T-helper 9 cell (primary cell): ENCODE measurements around the gene BTG3.
A peak's percentile ranks its signal among the peaks of the same experiment; 100 is the strongest.

ENCODE experiments used
- DNase-seq: peaks from one replicate; pipeline ENCODE4 v3.0.0-alpha.2; 2020
- total RNA-seq, 2 donors: gene quantifications; one replicate each; lab custom pipeline; 2026; lab: John Stamatoyannopoulos, UW

The BTG3 gene, protein sequence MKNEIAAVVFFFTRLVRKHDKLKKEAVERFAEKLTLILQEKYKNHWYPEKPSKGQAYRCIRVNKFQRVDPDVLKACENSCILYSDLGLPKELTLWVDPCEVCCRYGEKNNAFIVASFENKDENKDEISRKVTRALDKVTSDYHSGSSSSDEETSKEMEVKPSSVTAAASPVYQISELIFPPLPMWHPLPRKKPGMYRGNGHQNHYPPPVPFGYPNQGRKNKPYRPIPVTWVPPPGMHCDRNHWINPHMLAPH
- total RNA-seq, result 23.6 to 88.6 reads per million in 2 donors

DNA sequence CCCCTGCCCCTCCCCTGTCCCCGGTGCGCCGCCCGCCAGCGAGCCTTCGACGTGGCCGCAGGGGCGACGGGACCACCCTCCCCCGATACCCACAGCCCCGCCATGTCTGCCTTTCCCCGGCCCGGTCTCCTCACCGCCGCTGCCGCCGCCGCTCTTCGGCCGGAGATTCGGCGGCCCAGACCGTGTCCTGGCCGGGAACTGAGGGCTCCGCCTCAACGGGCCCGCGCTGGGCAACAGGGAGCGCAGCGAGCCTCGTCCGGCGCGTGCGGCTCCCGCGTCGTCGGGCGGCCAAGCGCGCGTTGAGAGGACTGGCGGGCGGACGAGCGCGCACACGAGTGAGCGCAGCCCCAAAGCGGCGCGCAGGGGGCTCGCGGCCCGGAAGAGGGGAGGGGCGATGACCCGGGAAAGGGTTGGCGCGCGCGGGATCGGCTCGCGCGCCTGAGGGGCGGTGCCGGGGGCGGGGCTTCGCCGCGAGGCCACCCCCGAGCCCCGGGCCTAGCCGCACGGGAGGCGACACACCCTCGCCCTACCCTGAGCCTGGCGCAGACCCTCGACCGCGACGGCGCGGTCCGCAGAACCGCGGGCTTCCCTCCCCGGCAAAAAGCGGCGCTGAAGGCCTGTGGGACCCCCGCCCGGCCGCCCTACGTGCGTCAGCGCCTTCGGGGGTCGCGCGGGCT, at the start of gene BTG3:
Gene BTG3 (minus strand): TSS at position 337 of the 677 bp plus-strand sequence. CDS start 3,757 bp downstream, outside the sequence.
- peak; percentile 72 for DNase-seq

DNA sequence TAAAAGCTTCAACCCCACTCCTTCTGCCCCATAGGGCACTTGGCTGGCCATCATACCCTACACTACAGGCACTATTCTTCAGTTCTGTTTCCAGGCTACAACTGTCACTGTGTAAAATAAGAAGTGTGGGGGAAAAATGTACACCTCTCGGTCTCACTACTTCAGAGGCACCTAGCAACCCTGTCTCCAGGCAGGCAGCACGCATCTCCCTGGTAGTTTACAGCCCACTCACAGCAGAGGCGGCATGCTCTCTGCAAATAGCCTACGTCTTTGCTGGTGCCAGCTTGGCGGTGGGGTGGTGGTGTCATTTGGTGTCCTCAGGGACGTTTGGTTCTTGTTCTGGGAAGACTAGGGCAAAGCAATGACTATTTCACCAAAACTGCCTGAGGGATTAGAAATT, 48.2 kb upstream of the BTG3 start:
- DNase-seq, result no peak

DNA sequence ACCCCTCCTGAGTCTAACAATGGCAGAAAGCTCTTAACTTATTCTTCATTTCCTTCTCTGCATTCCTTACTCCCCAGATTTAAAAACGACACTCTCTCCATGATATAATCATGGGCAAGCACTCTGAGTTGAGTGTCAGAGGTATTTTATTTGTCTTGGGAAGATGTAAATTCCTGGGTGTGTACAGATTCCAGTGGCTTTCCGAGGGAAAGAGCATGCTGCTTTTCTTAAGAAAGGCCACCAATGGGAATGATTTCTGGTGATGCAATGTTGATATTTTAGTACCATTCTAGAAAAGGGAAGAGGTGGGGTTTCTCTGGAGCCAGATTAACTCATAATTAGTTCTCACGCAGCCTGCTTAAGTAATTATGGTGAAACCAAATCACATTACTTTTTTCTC, 47.8 kb upstream of the BTG3 start:
- no peak for DNase-seq

DNA sequence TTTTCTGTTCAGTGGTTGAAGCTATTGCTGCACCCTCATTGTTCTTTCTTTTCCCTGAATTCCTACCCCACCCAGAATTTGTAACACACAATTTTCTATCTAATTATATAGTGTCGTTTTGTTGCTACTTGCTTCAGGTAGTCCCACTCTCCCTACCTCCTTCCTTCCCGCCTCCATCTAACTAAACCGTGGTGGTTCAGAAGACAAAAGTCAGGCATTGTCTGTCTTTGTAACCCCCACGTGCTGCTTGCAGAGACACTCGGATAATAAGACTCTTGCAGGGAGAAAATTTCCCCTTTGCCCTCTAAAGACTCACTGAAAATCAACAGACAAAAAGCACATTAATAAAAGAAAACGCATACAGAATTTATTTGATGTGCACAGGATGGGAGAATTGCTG, 46.2 kb upstream of the BTG3 start:
- no peak for DNase-seq

DNA sequence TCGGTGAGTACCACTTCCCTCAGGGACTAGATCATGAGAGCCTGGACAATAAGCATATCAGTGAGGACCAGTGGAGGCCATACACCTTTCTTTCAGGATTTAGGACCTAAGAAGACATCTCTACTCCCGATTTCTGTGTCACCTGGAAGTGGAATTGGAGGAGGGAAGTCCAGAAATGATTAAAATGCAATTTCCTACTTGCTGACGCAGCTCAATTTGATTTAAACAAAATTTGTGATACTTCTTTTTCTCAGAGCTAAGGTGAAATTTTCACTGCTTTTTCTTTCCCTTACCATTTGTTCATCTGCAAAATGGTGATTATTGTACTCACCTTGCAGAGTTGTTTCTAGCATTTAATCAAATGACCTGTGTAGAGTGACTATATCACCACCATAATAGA, 38.8 kb upstream of the BTG3 start:
- no peak for DNase-seq

DNA sequence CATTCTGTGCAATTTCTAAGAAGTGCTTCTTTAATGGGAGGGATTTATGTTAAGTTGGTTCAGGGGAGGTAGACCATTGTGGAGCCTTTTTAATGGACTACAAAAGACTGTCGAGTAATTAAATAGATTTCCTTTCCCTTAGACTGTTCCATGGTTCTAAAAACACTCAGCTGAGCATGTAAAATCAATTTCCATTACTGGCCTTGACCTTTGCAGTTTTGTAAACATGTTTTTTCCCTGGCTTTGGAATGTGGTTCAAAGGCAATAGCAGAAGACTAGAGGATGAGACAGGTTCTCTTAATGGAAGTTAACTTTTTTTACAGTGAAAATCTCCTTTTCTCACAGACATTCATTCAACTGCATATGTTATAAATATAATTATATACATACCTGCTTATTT, 37.6 kb upstream of the BTG3 start:
- no peak for DNase-seq

DNA sequence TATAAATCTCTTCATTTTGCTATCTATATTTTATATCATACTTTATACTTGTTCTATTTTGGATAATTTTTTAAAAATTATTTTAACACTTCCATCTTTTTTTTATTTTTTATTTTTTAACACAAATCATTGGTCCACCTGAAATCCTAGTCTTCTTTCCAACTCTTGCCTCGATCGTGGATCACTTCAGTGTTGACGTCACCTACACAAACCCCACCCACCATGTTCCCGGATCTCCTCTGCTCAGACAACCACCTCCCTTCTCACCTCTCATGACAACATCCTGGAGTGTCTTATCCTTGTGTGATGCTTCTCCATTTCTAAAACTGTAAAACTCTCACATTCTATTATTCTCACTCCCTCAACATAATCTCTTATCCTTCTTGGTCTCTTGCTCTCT, 34.1 kb upstream of the BTG3 start:
- DNase-seq, result no peak

DNA sequence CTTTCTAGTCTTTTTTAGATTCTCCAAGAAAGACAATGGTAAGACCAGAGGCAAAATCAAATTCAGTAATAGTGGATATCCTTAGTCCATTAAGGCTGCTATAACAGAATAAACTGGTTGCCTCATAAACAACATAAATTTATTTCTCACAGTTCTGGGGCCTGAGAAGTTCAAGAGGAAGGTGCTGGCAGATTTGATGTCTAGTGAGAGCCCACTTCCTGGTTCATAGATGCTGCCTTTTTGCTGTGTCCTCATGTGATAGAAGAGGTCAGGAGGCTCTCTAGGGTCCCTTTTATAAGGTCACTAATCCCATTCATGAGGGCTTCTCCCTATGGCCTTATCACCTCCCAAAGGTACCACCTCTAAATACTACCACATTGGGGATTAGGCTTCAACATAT, 31.5 kb upstream of the BTG3 start:
- no peak for DNase-seq

DNA sequence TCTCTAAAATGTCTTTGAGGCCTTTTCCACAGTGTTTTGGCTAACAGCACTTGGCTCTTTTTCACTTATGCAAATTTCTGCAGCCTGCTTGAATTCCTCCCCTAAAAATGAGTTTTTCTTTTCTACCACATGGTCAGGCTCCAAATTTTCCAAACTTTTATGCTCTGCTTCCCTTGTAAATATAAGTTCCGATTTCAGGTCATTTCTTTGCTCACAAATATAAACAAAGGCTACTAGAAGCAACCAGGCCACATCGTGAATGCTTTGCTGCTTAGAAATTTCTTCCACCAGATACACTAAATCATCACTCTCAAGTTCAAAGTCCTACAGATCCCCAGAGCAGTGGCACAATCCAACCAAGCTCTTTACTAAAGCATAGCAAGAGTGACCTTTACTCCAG, 28.1 kb upstream of the BTG3 start:
- DNase-seq, result no peak

DNA sequence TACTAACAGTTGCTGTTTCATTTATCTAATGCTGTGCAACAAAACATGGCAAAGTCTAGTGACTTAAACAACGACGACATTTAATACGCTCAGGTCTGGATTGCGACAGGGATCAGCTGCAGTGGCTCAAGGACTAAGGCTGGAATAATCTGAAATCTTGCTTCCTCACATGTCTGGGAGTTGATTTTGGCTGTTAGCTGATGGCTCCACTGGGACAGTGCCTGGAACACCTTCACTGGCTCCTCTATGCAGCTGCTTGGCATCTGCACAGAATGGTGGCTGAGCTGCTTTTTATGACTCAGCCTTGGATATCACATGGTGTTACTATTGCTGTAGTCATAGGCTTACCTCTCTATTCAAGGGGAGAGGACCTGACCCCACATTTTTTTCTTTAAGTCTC, 24.0 kb upstream of the BTG3 start:
- no peak for DNase-seq

DNA sequence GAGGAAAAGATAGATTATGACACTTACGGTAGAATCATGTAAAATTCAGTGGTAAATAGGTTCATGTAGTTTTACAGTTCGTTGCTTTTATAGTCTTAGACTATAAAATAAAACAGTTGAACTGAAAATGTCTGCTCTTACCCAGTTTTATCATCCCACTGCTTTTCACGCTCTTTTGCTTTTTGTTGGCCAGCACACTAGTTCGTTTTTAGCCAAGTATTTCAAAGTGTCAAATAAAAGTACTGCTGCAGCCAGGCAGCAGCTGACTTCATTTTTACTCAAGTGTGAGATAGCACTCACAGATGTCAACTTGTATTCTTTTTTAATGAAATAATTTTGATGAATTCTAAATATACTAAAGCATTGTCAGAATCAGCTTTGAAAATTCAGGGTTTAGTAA, 18.5 kb upstream of the BTG3 start:
- DNase-seq, result no peak

DNA sequence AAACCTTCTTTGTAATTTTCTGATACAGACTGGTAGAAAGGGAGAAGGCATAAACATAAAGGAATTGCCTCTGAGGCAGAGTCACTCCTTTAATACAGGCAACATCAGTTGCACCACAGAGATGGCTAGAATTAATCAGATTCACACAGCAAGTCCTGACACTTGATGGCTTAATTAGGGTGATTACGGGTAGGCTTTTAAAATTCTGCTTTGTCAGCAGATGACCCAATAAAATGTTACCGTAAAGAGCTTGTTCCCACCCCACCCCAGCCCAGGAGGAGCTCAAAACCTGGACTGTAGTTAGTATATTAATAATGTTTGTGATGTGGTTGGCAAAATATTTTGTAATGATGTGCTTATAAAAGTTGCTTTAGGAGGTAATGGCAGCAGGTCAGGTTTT, 9.3 kb upstream of the BTG3 start:
- DNase-seq, result no peak

DNA sequence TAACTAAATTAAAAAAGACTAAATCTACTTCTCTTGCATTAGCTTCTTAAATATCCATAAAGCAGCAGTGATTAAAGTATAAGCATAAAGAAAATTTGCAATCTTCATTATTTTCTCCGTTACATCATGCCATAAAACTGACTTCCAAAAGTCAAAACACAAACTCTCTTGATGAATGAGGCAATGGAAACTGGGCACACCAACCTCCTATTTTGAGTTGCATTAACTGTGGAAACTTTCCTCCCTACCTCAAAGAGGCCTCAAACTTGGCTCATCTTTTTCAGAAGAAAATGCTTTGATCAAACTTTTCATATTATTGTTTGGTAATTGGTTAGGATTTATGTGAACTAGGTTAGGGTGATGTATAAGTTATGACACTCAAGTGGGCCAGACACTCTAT, 4.1 kb upstream of the BTG3 start:
- DNase-seq, result no peak

DNA sequence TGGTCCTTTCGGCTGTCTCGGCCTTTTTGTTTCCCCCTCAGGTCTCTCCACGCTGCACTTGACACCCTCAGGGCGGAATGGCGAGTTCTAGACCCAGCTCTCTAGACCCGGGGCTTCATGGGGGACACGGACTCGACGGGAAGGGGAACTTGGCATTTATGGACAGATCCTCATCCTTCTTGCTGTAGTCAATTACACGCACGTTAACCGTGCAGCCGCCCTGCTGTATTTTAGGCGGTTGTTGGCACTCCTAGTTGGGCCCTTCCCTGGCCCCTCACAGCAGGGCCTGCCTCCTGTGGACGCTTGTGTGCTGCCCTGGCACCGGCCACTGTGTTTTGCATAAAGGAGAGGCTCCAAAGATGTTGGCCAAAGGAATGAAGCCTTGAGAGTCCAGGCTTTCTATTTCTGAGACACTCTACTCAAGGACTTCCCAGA, 558 bp upstream of the BTG3 start:
- DNase-seq, result peak; percentile 6

DNA sequence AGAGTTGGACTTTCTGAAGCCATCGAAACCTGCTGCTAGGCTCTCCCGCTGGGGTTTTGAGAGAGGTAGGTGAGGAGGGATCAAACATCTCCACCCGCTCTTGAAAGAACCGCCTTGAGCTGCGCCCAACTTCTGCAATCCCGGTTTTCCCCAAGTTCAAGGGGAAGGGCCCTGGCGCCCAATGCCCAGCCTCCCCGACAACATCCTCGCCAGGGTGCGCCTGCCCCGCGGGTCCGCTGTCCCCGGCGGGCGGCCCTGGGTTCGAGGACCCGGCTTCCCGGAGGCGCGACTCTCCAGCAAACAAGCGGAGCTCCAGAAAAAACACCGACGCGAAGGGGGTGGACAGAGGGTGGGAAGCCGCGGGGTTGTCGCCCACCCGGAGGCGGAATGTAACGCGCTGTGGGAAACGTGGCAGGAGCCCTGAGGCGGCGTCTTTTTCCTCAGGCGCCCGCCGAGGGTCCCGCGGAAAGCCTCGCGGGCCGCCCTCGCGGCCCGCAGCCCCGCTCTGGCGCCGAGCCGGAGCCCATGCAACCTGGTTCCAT, 607 bp downstream of the BTG3 start:
- DNase-seq, result peak; percentile 19

DNA sequence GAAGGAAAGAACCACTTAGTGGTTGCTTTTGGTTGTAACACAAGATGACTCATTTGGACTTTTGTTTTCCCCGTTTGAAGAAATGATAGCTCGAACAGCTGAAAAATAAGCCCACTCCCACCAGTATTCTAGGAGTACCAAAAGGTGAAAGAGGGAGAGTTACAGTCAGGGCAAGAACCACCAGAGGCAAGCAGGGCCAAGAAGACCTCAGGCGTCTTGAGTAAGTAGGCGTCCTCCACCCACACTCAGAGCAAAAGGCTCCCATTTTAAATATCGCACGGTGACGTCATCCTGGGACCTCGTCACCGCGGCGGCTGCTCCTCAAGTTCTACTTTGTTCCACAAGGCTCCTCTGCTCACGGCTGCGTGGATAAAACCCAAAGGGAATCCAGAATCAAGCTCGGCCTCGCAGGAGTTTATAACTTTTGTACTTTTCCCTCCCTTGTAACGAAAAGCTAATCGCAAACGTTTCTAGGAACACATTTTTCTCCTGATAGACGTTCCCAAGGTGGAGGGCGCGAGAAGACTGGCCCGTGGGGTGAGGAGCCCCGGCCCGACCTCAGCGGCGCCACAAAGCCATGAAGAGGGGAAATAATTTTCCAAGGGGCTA, 1.2 kb downstream of the BTG3 start:
- DNase-seq, result peak; percentile 66

DNA sequence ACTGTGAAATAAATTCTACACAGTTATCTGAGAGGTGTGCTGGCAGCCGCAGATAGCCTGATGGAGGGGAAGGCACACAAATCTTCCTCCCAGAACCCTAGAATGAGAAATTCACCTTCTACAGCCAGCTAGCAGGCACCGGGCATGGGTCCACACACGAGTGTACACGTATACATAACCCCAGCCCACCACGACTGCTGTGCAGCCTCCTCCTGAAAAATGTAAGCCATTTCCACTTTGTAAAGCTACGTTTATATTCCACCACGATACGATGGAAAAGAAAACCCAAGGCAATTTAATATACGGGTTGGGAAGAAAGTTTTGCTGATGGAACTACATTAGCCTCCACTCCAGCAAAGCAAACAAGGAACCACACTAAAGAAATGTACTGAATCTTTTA, 1.8 kb downstream of the BTG3 start:
- peak; percentile 1 for DNase-seq

DNA sequence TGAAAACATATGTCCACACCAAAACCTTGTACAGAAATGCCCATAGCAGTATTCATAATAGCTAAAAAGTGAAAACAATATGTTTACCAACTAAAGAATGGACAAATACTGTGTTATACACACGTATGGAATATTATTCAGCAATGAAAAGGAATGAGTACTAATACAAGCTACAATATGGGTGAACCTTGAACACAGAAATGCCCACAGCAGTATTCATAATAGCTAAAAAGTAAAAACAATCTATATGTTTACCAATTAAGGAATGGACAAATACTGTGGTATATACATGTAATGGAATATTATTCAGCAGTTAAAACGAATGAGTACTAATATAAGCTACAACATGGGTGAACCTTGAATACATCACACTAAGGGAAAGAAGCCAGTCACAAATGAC, 3.0 kb downstream of the BTG3 start:
- no peak for DNase-seq

DNA sequence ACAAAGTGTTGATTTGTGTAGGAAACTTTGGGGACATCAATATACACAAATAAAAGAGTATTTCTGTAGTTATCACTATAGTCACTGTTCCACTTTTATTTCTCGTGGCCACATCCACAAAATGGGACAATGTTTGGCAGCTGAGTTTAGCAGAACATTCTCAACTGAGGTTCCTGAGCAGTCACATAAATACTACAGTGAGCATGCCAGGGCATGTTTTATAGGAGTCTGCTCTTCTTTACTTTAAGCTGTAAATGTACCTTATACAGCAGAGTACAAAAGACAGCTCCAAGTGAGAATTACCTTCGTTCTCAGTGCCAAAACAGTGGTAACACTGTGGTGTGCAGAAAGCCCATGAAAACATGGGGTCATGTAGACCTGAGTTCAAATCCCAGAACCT, 5.0 kb downstream of the BTG3 start:
- no peak for DNase-seq

DNA sequence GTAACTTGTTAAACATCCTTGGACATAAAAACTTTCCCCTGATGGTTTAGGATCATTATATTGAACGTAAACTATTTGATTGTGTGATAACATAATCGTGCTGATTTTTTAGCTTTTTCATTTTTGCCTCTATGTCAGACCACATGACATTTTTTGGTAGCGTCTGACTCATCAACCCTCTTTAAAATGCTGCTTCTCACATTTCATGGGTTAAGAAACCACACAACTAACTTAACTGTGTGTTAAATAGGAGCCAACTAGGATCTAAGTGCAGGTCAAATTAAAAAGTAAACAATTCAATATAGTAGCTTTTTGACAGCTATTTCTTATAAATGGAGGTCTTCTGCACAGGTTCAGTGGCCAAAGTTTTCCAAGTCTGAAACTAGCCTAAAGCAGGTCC, 9.8 kb downstream of the BTG3 start:
- DNase-seq, result no peak

DNA sequence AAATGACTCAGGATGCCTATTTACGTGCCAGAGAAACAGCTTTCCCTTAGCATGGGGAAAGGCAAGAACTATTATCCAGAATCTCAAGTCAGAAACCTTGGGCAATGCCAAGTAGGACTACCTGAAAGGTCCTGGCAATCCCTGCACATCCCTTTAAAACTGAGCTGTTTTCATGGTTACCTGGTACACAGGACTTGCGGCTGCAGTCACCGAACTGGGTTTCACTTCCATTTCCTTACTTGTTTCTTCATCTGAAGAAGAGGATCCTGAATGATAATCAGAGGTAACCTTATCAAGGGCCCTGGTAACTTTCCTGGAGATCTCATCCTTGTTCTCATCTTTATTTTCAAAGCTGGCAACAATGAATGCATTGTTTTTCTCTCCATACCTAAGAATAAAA, 14.3 kb downstream of the BTG3 start:
- no peak for DNase-seq

DNA sequence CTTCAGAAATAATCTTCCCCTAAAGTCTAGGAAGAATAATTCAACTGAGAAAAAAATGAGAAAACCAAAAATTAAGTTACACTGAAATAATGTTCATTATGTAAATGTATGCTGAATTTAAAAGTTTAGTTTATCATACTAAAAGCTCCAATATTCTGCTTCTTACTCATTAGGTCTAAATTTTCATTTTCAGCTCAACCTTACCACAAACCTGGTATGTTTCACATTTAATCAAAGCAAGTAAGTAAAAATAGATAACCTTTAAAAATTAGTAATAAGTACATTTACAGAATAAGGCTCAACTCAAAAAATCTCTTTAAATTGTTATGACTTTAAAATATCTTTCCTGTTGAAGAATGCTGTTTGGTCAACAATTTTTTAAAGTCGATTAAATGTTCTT, 15.0 kb downstream of the BTG3 start:
- no peak for DNase-seq

DNA sequence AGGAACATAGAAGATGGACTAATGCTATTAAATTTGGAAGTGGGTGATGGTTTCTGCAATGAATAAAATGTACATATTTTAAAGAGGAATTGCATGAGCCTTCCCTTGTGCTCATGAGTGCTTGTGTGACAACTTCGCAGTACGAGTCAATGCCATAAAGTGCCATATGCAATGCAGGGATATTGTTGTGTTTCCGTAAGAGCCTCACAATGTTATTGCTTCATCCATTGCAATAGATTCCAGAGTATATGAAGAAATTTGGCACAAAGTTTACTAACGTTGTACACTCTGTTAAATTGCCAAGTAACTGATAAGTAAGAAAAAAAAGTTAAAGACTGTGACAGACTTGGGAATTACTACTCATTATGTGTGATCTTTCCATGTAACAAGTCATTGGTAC, 22.3 kb downstream of the BTG3 start:
- no peak for DNase-seq

DNA sequence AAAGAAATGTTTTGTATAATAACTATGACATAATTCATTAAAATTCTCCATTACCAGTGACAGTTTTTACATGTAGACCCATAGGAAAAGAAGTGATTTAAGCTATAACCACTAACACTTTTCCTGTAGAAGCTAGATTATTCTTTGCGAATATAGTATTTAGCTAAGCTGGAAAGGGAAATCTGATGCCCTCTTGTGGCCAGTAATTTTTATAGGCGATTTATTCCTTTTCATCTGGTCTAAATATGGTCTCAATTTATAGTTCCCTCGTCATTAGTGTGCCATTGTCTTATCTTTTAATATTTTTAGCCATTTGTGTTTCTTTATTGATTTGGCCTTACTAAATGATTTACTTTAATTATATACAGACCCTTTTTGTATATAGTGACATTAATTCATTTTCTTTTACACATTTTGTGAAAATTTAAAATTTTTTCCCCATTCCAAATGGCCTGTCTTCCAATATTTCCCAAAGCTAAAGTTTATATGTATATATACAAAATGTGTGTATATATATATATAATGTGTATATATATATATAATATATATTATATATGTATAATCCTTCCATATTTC, 26.7 kb downstream of the BTG3 start:
- no peak for DNase-seq
